Liver (tissue), 9 donors: ENCODE results near the gene TFAP2D. TPM values are rescaled to one million over a fixed set of nuclear protein-coding genes. Genes with fewer than 3 reads are reported as not detected.

Experiments
- DNase-seq: peaks from one replicate; pipeline ENCODE4 v3.0.0-alpha.2; 2017; ENCODE audit warnings: low spot score
- H3K27ac ChIP-seq, 2 donors: one replicate each; pipeline ENCODE4 v1.7.0; 2013; ENCODE audit warnings: inconsistent platforms in 2 of 2, low read length in 2 of 2, control low read depth in 1 of 2, low read depth in 1 of 2, mild to moderate bottlenecking in 1 of 2
- H3K27me3 ChIP-seq, 4 donors: one replicate each; pipeline versions ENCODE4 v1.6.1 to v1.7.0; 2013; ENCODE audit warnings: low read length in 3 of 4, inconsistent platforms in 1 of 4, mild to moderate bottlenecking in 1 of 4, moderate library complexity in 1 of 4; ENCODE audit not compliant: control insufficient read depth in 4 of 4, insufficient read depth in 4 of 4
- H3K36me3 ChIP-seq, 4 donors: one replicate each; pipeline versions ENCODE4 v1.6.1 to v1.7.0; 2013; ENCODE audit warnings: low read length in 3 of 4, mild to moderate bottlenecking in 3 of 4, low read depth in 1 of 4, moderate library complexity in 1 of 4; ENCODE audit not compliant: control insufficient read depth in 4 of 4, insufficient read depth in 3 of 4
- H3K4me1 ChIP-seq, 4 donors: one replicate each; pipeline versions ENCODE4 v1.6.1 to v1.7.0; 2013; ENCODE audit warnings: low read length in 3 of 4, mild to moderate bottlenecking in 3 of 4, moderate library complexity in 1 of 4; ENCODE audit not compliant: control insufficient read depth in 4 of 4, insufficient read depth in 4 of 4
- H3K4me3 ChIP-seq, 3 donors: one replicate each; pipeline versions ENCODE4 v1.6.1 to v1.7.0; 2013; ENCODE audit warnings: low read length in 3 of 3, control low read depth in 1 of 3, low read depth in 1 of 3, mild to moderate bottlenecking in 1 of 3
- H3K9ac ChIP-seq, 2 donors: one replicate each; pipeline ENCODE4 v1.7.0; 2013; ENCODE audit warnings: low read length in 2 of 2, mild to moderate bottlenecking in 2 of 2, moderate library complexity in 2 of 2, control low read depth in 1 of 2, low read depth in 1 of 2
- H3K9me3 ChIP-seq, 4 donors: one replicate each; pipeline versions ENCODE4 v1.6.1 to v1.7.0; 2013; ENCODE audit warnings: low read length in 3 of 4; ENCODE audit not compliant: control insufficient read depth in 4 of 4
- ATF3 ChIP-seq: IDR thresholded peaks from 2 replicates; pipeline ENCODE4 v1.6.1; 2016; ENCODE audit warnings: antibody characterized with exemption
- CTCF ChIP-seq: fragments of 150-350 bp; IDR thresholded peaks from 2 replicates; pipeline ENCODE4 v1.5.1; 2017; ENCODE audit warnings: improper control_type of control experiment, low read depth, low read length; ENCODE audit not compliant: missing input control
- EGR1 ChIP-seq, 2 donors: IDR thresholded peaks; 2 replicates each; pipeline ENCODE4 v1.6.1; 2016 to 2018; ENCODE audit warnings: antibody characterized with exemption in 2 of 2, low read depth in 2 of 2
- FOXA1 ChIP-seq: IDR thresholded peaks from 2 replicates; pipeline ENCODE4 v1.6.1; 2016; ENCODE audit warnings: antibody characterized with exemption
- FOXA2 ChIP-seq: IDR thresholded peaks from 2 replicates; pipeline ENCODE4 v1.6.1; 2016; ENCODE audit warnings: antibody characterized with exemption
- GABPA ChIP-seq, 2 donors: IDR thresholded peaks in 1 of 2; conservative IDR thresholded peaks in 1 of 2; 2 replicates each; pipeline ENCODE4 v1.6.1; 2016; ENCODE audit warnings: antibody characterized with exemption in 2 of 2, mild to moderate bottlenecking in 1 of 2, moderate library complexity in 1 of 2
- HNF4A ChIP-seq, 2 donors: conservative IDR thresholded peaks; 2 replicates each; pipeline ENCODE4 v1.6.1; 2016; ENCODE audit warnings: antibody characterized with exemption in 2 of 2, mild to moderate bottlenecking in 2 of 2
- HNF4G ChIP-seq: IDR thresholded peaks from 2 replicates; pipeline ENCODE4 v1.6.1; 2016; ENCODE audit warnings: antibody characterized with exemption
- JUND ChIP-seq, 2 donors: IDR thresholded peaks; 2 replicates each; pipeline ENCODE4 v1.6.1; 2016; ENCODE audit warnings: antibody characterized with exemption in 2 of 2
- MAX ChIP-seq: IDR thresholded peaks from 2 replicates; pipeline ENCODE4 v1.6.1; 2016; ENCODE audit warnings: antibody characterized with exemption
- NR2F2 ChIP-seq: IDR thresholded peaks from 2 replicates; pipeline ENCODE4 v1.6.1; 2016; ENCODE audit warnings: antibody characterized with exemption
- RAD21 ChIP-seq, 2 donors: IDR thresholded peaks; 2 replicates each; pipeline ENCODE4 v1.6.1; 2016; ENCODE audit warnings: antibody characterized with exemption in 2 of 2, mild to moderate bottlenecking in 2 of 2
- REST ChIP-seq: IDR thresholded peaks from 2 replicates; pipeline ENCODE4 v1.6.1; 2016; ENCODE audit warnings: antibody characterized with exemption, mild to moderate bottlenecking
- RXRA ChIP-seq, 2 donors: IDR thresholded peaks; 2 replicates each; pipeline ENCODE4 v1.6.1; 2017 to 2018; ENCODE audit warnings: antibody characterized with exemption in 2 of 2, mild to moderate bottlenecking in 1 of 2
- SP1 ChIP-seq: IDR thresholded peaks from 2 replicates; pipeline ENCODE4 v1.6.1; 2018; ENCODE audit warnings: antibody characterized with exemption, mild to moderate bottlenecking
- TAF1 ChIP-seq: conservative IDR thresholded peaks from 2 replicates; pipeline ENCODE4 v1.6.1; 2016; ENCODE audit warnings: antibody characterized with exemption, mild to moderate bottlenecking
- YY1 ChIP-seq: IDR thresholded peaks from 2 replicates; pipeline ENCODE4 v1.6.1; 2016; ENCODE audit warnings: antibody characterized with exemption, mild to moderate bottlenecking
- WGBS: extraction: QIAGEN DNeasy Blood & Tissue Kit; methylation state at CpG from one replicate; pipeline ENCODE4 v1.1.7; 2013; 5-methylcytosine and 5-hydroxymethylcytosine counted together
- polyA plus RNA-seq, 2 donors: library from polyadenylated mRNA; stranded (reverse) in 1 of 2; unstranded in 1 of 2; fragments of 200-250 nt in 1 of 2; fragments of >200 nt in 1 of 2; fragmentation: Nextera tagmentation in 1 of 2; extraction: Ambion mirVana in 1 of 2; gene quantifications; one replicate each; pipeline versions ENCODE4 v1.2.1 to v1.2.3, GENCODE V29; 2013 to 2015
- total RNA-seq, 2 donors: library from RNA; depleted of rRNA; stranded (reverse); fragments of >200 nt; gene quantifications; one replicate each; pipeline ENCODE4 v1.2.3, GENCODE V29; 2014
- TF ChIP-seq, protein P1 (sequence below): IDR thresholded peaks from 2 replicates; pipeline ENCODE4 v1.6.1; 2016; ENCODE audit warnings: antibody characterized with exemption
- donor health status: healthy.
- donor health status: healthy.
- donor health status: healthy.
- donor health status: healthy.
- donor health status: healthy.

Gene TFAP2D
- total and polyA plus RNA-seq, 4 donors, result not detected

DNA sequence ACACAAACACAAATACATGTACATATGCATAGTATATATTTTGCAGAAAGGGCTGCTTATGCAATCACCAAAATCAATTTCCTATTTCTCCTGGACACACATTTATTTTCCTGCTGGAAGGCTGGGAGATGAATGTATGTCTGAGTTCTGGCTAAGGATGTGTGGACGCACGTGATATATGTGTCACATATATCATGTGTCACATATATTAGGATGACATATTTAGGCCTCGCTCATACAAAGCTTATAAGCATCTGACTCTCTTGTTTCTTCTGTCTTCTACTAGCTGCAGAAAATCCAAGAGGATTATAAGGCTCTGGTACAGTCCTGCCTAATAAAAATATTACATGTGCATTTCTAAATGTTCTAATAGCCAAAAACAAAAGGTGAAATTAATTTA lies 47.2 kb upstream of the TFAP2D start:
- Histone ChIP-seq H3K27ac (no peak overlapping the region), H3K9ac (no peak overlapping the region), H3K36me3 (no peaks in the 10 kb centered on the region), H3K27me3 (peaks cover 0 to 3% (median under 1%) of the 10 kb centered on the region in 4 donors), H3K9me3 (no peaks in the 10 kb centered on the region), H3K4me3 (no peak overlapping the region), H3K4me1 (no peaks in the 10 kb centered on the region)
- 93% methylated on average over 3 of the region's 3 CpGs for WGBS
- TF ChIP-seq FOXA2 (no peak), MAX (no peak), NR2F2 (no peak), FOXA1 (no peak), JUND (IDR thresholded peaks at IDR 0.05) (no peak), EGR1 (IDR thresholded peaks at IDR 0.05; ENCODE audit: low read depth in 2 of 2) (no peak), TAF1 (no peak), REST (no peak), HNF4G (no peak), CTCF (no peak), GABPA (IDR thresholded peaks at IDR 0.05 in 1 of 2, conservative IDR thresholded peaks at IDR 0.05 in 1 of 2) (no peak), YY1 (no peak), RAD21 (IDR thresholded peaks at IDR 0.05) (no peak), RXRA (IDR thresholded peaks at IDR 0.05) (no peak), SP1 (no peak), HNF4A (conservative IDR thresholded peaks at IDR 0.05) (no peak)
- TF ChIP-seq, protein P1, sequence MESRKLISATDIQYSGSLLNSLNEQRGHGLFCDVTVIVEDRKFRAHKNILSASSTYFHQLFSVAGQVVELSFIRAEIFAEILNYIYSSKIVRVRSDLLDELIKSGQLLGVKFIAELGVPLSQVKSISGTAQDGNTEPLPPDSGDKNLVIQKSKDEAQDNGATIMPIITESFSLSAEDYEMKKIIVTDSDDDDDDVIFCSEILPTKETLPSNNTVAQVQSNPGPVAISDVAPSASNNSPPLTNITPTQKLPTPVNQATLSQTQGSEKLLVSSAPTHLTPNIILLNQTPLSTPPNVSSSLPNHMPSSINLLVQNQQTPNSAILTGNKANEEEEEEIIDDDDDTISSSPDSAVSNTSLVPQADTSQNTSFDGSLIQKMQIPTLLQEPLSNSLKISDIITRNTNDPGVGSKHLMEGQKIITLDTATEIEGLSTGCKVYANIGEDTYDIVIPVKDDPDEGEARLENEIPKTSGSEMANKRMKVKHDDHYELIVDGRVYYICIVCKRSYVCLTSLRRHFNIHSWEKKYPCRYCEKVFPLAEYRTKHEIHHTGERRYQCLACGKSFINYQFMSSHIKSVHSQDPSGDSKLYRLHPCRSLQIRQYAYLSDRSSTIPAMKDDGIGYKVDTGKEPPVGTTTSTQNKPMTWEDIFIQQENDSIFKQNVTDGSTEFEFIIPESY, result no peak
- no peak for DNase-seq

GRCh38 chr6:50681213-50681824 lies 32.0 kb upstream of the TFAP2D start:
- H3K9ac ChIP-seq, result no peak overlapping the region
- 56% methylated on average over 4 of the region's 4 CpGs for WGBS
- H3K27ac ChIP-seq, result no peak overlapping the region
- no peaks in the 10 kb centered on the region for H3K27me3 ChIP-seq
- no peak for DNase-seq
- H3K9me3 ChIP-seq, result peaks cover 0 to 2% (median 0%) of the 10 kb centered on the region in 4 donors
- TF ChIP-seq REST, result no peak
- no peak for TF ChIP-seq RAD21 (IDR thresholded peaks at IDR 0.05)
- TF ChIP-seq ATF3, result no peak
- TF ChIP-seq SP1, result no peak
- no peak for TF ChIP-seq MAX
- TF ChIP-seq TAF1, result no peak
- TF ChIP-seq JUND (IDR thresholded peaks at IDR 0.05), result no peak
- H3K4me1 ChIP-seq, result no peaks in the 10 kb centered on the region
- no peak overlapping the region for H3K4me3 ChIP-seq
- H3K36me3 ChIP-seq, result no peaks in the 10 kb centered on the region
